GM19468 (cell line): ENCODE results near the gene UBE3B.
A peak's percentile ranks its signal among the peaks of the same experiment; 100 is the strongest.
"Not testable (repeated sequence)": the region's sequence is repeated elsewhere in the genome, so short reads cannot be mapped to it uniquely, and the experiment has no call there.

Source experiments
- ATAC-seq: cut with Tn5 transposase; IDR thresholded peaks from one replicate; pipeline ENCODE4 v1.9.1; 2021; ENCODE audit warnings: mild to moderate bottlenecking, moderate library complexity, moderate number of reproducible peaks; ENCODE audit not compliant: unreplicated experiment; ENCODE audit errors: extremely low read depth

Gene UBE3B

GRCh38 chr12:109477185-109477962 is at the start of gene UBE3B, which contains the start of gene KCTD10:
TSS of gene UBE3B (plus strand) at chr12:109477634. CDS start at chr12:109483552, 5,918 bp downstream.
TSS of gene KCTD10 (minus strand) at chr12:109477300. CDS start at chr12:109477262, 38 bp downstream.
- peak; percentile 23 for ATAC-seq

- ATAC-seq: peak; percentile 91
Measured at GRCh38 chr12:109428037-109428629, 49.3 kb upstream of the UBE3B start.

GRCh38 chr12:109428804-109429203 is 48.6 kb upstream of the UBE3B start:
- ATAC-seq: not testable (repeated sequence)

- ATAC-seq: no peak
Measured at GRCh38 chr12:109430244-109430643, 47.2 kb upstream of the UBE3B start.

- ATAC-seq: no peak
Measured at GRCh38 chr12:109432431-109432830, 45.0 kb upstream of the UBE3B start.

GRCh38 chr12:109432842-109433304 is 44.6 kb upstream of the UBE3B start:
- ATAC-seq: no peak

- ATAC-seq: no peak
Measured at GRCh38 chr12:109433618-109434017, 43.8 kb upstream of the UBE3B start.

GRCh38 chr12:109434582-109434981 is 42.9 kb upstream of the UBE3B start:
- no peak for ATAC-seq

- no peak for ATAC-seq
Measured at GRCh38 chr12:109435428-109436187, 41.8 kb upstream of the UBE3B start.

GRCh38 chr12:109436188-109436560 is 41.3 kb upstream of the UBE3B start:
- ATAC-seq: no peak

- ATAC-seq: no peak
Measured at GRCh38 chr12:109439181-109439580, 38.3 kb upstream of the UBE3B start.

- not testable (repeated sequence) for ATAC-seq
Measured at GRCh38 chr12:109439951-109440350, 37.5 kb upstream of the UBE3B start.

GRCh38 chr12:109440851-109441490 is 36.5 kb upstream of the UBE3B start:
- no peak for ATAC-seq

- no peak for ATAC-seq
Measured at GRCh38 chr12:109443794-109444193, 33.6 kb upstream of the UBE3B start.

- ATAC-seq: no peak
Measured at GRCh38 chr12:109444259-109444658, 33.2 kb upstream of the UBE3B start.

GRCh38 chr12:109445191-109445609 is 32.2 kb upstream of the UBE3B start:
- no peak for ATAC-seq

GRCh38 chr12:109446869-109447268 is 30.6 kb upstream of the UBE3B start:
- no peak for ATAC-seq

- ATAC-seq: no peak
Measured at GRCh38 chr12:109447482-109447881, 30.0 kb upstream of the UBE3B start.

GRCh38 chr12:109448272-109448671 is 29.2 kb upstream of the UBE3B start:
- no peak for ATAC-seq

- ATAC-seq: no peak
Measured at GRCh38 chr12:109448707-109449390, 28.6 kb upstream of the UBE3B start.
